ENCODE measurements around the gene CPVL.

CPVL gene

DNA sequence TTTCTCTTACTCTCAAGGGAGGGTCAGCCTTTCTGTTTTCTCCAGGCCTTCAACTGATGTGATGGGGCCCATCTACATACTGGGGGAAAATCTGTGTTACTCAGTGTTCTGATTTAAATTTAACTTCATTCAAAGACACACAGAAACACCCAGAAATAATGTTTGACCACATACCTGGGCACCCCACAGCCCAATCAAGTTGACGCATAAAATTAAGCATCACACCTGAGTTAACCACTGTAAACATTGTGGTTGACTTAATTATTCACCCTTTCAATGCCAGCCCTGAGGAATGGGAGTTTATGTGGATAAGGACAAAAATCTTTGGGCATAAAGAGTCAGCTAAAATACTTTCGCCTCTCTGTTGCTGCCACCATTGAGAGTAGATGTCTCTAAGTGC is 38.3 kb upstream of the CPVL start:
- Histone ChIP-seq H4K20me1 (ENCODE audit: control insufficient read depth, insufficient read depth, low read depth, low read length) (no peaks in the 10 kb centered on the region), H3K4me1 (ENCODE audit: control insufficient read depth, low read length) (no peaks in the 10 kb centered on the region), H3K9me2 (replicated peaks; ENCODE audit: control insufficient read depth, low read length) (no peaks in the 10 kb centered on the region), H3K27me3 (ENCODE audit: control insufficient read depth, low read length) (no peaks in the 10 kb centered on the region), H3K4me2 (ENCODE audit: low read length) (no peak overlapping the region), H3F3A (ENCODE audit: control insufficient read depth, insufficient read depth) (no peaks in the 10 kb centered on the region), H3K4me3 (ENCODE audit: low read length) (no peak overlapping the region), H3K36me3 (ENCODE audit: control insufficient read depth, low read length) (no peaks in the 10 kb centered on the region), H3K79me2 (ENCODE audit: control insufficient read depth, low read length) (no peaks in the 10 kb centered on the region), H3K9me3 (ENCODE audit: control insufficient read depth, insufficient read depth, low read length) (no peaks in the 10 kb centered on the region), H3K27ac (ENCODE audit: low read depth, low read length) (no peak overlapping the region)
- no peak for TF ChIP-seq CTCF (IDR thresholded peaks at IDR 0.05; ENCODE audit: low read depth, low read length, poor library complexity, severe bottlenecking)
- TF ChIP-seq EZH2phosphoT487 (IDR thresholded peaks at IDR 0.05; ENCODE audit: borderline replicate concordance, low read length), result no peak

DNA sequence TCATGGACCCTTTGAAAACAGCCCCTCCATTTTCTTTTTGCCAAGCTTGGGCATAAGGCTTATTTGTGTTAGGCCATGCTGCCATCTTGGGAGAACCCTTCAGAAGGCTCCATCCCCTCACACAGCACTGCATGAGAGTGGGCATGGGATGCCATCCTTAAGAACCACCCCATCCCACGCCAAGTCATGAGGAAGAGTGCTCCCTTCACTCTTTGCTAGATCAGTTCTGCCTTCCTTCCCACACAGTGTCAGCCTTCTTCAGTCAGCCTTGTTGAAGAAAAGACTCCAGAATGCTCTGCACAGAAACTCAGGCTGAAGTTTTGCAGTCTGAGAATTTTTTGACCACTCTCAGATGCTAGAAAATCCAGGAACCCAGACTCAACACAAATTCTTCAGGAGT is 32.8 kb upstream of the CPVL start:
- Histone ChIP-seq H4K20me1 (ENCODE audit: control insufficient read depth, insufficient read depth, low read depth, low read length) (no peaks in the 10 kb centered on the region), H3K9me2 (replicated peaks; ENCODE audit: control insufficient read depth, low read length) (no peaks in the 10 kb centered on the region), H3K27me3 (ENCODE audit: control insufficient read depth, low read length) (no peaks in the 10 kb centered on the region), H3K4me1 (ENCODE audit: control insufficient read depth, low read length) (no peaks in the 10 kb centered on the region), H3K4me3 (ENCODE audit: low read length) (no peak overlapping the region), H3F3A (ENCODE audit: control insufficient read depth, insufficient read depth) (no peaks in the 10 kb centered on the region), H3K9me3 (ENCODE audit: control insufficient read depth, insufficient read depth, low read length) (no peaks in the 10 kb centered on the region), H3K36me3 (ENCODE audit: control insufficient read depth, low read length) (no peaks in the 10 kb centered on the region), H3K4me2 (ENCODE audit: low read length) (no peak overlapping the region), H3K27ac (ENCODE audit: low read depth, low read length) (no peak overlapping the region), H3K79me2 (ENCODE audit: control insufficient read depth, low read length) (no peaks in the 10 kb centered on the region)
- TF ChIP-seq CTCF (IDR thresholded peaks at IDR 0.05; ENCODE audit: low read depth, low read length, poor library complexity, severe bottlenecking) (no peak), EZH2phosphoT487 (IDR thresholded peaks at IDR 0.05; ENCODE audit: borderline replicate concordance, low read length) (no peak)

- H3K4me1 ChIP-seq (ENCODE audit: control insufficient read depth, low read length), result no peaks in the 10 kb centered on the region
- no peak overlapping the region for H3K4me2 ChIP-seq (ENCODE audit: low read length)
- no peak overlapping the region for H3K27ac ChIP-seq (ENCODE audit: low read depth, low read length)
- H3K9me2 ChIP-seq (replicated peaks; ENCODE audit: control insufficient read depth, low read length), result no peaks in the 10 kb centered on the region
- H3K9me3 ChIP-seq (ENCODE audit: control insufficient read depth, insufficient read depth, low read length), result no peaks in the 10 kb centered on the region
- no peak overlapping the region for H3K4me3 ChIP-seq (ENCODE audit: low read length)
- no peak for TF ChIP-seq EZH2phosphoT487 (IDR thresholded peaks at IDR 0.05; ENCODE audit: borderline replicate concordance, low read length)
- no peak for TF ChIP-seq CTCF (IDR thresholded peaks at IDR 0.05; ENCODE audit: low read depth, low read length, poor library complexity, severe bottlenecking)
- H3F3A ChIP-seq (ENCODE audit: control insufficient read depth, insufficient read depth), result no peaks in the 10 kb centered on the region
- H3K36me3 ChIP-seq (ENCODE audit: control insufficient read depth, low read length), result no peaks in the 10 kb centered on the region
- H3K79me2 ChIP-seq (ENCODE audit: control insufficient read depth, low read length), result no peaks in the 10 kb centered on the region
- H3K27me3 ChIP-seq (ENCODE audit: control insufficient read depth, low read length), result no peaks in the 10 kb centered on the region
- H4K20me1 ChIP-seq (ENCODE audit: control insufficient read depth, insufficient read depth, low read depth, low read length), result no peaks in the 10 kb centered on the region
Measured at GRCh38 chr7:29177963-29178600, 31.7 kb upstream of the CPVL start.
